ENCODE measurements around the gene CLMP.

Gene CLMP

DNA sequence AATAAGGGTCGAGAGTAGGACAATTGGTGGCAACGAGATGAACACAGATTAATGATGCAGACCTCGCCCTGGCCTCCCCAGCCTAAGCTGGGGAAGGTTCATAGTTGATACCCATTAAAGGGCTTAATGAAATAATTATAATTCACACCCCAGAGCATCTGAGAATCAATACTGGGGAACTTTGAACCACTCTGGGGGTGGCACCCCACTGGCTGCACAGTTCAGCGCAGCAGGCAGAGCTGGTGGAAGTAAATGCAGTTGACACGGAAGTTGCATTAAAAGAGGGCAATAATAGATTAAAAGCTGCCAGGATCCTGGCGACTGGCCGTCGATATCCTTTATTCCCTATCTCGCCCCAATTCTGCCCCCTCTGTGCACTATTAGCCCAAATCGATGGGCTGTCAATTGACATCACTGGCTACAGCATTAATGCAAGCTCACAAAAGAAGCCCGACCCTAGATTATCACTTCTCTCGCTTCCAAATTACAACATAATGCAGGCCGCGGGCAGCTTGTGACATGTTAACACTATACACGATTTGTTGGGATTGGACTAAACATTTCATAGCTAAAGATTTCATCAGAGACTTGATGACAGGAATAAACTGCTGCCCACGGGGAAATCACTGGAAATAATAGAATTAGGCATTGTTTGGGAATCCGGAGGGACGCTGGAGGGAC is 147.6 kb downstream of the CLMP start (continued):
- TF ChIP-seq ZBTB21 (tag by site-specific recombination; IDR thresholded peaks at IDR 0.05): no peak

DNA sequence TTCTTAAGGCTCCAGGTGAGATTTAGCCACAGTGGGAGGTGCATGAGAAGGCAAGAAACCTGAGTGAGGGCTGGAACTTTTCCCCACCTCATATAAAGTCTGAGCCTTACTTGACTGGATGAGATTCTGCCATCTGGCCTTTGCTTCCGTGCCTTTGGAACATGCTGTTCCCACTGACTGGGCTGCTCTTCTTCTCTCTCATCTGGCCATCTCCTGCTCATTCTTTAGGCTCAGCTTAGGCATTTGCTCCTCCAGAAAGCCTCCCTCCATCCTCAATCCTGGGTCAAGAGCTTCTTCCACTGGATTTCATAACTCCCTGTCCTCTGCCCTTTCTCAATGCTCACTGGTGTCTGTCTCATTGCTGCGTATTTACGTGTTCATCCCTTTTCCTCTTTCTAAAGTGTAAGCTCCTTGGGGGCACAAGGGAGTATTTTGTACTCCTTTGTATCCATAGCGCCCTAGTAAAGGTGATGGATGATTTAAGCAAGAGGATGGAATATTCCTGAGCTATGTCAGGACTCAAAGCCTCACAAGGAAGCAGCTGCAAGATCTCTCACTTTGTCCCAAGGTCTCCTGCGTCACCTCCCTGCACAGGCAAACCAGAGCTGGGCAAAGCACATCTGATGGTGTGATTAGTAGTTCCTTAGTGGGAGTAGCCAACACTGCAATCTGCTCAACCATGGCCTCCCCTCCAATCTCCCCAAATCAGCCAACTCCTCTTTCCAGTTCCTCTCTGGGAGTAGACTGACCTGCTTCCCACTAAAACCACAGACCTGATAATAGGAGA is 148.4 kb downstream of the CLMP start:
- no peaks in the 10 kb centered on the region for H3K9me3 ChIP-seq (ENCODE audit: control insufficient read depth, insufficient read depth, low read depth, low read length)
- H3K4me1 ChIP-seq (ENCODE audit: control insufficient read depth, insufficient read depth, low read length): no peaks in the 10 kb centered on the region
- TF ChIP-seq ZNF24 (tag by site-specific recombination; IDR thresholded peaks at IDR 0.05) (no peak), ZNF132 (tag by site-specific recombination; IDR thresholded peaks at IDR 0.05; ENCODE audit: borderline replicate concordance) (no peak), ZNF571 (tag by site-specific recombination; IDR thresholded peaks at IDR 0.05) (no peak), GLIS1 (tag by site-specific recombination; IDR thresholded peaks at IDR 0.05) (no peak), ZNF792 (tag by site-specific recombination; IDR thresholded peaks at IDR 0.05) (no peak), ZNF37A (tag by site-specific recombination; IDR thresholded peaks at IDR 0.05) (no peak), ZBTB1 (tag by site-specific recombination; IDR thresholded peaks at IDR 0.05) (no peak)
- TF ChIP-seq, protein P1, sequence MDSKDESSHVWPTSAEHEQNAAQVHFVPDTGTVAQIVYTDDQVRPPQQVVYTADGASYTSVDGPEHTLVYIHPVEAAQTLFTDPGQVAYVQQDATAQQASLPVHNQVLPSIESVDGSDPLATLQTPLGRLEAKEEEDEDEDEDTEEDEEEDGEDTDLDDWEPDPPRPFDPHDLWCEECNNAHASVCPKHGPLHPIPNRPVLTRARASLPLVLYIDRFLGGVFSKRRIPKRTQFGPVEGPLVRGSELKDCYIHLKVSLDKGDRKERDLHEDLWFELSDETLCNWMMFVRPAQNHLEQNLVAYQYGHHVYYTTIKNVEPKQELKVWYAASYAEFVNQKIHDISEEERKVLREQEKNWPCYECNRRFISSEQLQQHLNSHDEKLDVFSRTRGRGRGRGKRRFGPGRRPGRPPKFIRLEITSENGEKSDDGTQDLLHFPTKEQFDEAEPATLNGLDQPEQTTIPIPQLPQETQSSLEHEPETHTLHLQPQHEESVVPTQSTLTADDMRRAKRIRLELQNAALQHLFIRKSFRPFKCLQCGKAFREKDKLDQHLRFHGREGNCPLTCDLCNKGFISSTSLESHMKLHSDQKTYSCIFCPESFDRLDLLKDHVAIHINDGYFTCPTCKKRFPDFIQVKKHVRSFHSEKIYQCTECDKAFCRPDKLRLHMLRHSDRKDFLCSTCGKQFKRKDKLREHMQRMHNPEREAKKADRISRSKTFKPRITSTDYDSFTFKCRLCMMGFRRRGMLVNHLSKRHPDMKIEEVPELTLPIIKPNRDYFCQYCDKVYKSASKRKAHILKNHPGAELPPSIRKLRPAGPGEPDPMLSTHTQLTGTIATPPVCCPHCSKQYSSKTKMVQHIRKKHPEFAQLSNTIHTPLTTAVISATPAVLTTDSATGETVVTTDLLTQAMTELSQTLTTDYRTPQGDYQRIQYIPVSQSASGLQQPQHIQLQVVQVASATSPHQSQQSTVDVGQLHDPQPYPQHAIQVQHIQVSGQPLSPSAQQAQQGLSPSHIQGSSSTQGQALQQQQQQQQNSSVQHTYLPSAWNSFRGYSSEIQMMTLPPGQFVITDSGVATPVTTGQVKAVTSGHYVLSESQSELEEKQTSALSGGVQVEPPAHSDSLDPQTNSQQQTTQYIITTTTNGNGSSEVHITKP (tag by site-specific recombination; IDR thresholded peaks at IDR 0.05): no peak
- TF ChIP-seq, protein P2, sequence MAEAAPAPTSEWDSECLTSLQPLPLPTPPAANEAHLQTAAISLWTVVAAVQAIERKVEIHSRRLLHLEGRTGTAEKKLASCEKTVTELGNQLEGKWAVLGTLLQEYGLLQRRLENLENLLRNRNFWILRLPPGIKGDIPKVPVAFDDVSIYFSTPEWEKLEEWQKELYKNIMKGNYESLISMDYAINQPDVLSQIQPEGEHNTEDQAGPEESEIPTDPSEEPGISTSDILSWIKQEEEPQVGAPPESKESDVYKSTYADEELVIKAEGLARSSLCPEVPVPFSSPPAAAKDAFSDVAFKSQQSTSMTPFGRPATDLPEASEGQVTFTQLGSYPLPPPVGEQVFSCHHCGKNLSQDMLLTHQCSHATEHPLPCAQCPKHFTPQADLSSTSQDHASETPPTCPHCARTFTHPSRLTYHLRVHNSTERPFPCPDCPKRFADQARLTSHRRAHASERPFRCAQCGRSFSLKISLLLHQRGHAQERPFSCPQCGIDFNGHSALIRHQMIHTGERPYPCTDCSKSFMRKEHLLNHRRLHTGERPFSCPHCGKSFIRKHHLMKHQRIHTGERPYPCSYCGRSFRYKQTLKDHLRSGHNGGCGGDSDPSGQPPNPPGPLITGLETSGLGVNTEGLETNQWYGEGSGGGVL (tag by site-specific recombination; IDR thresholded peaks at IDR 0.05): no peak
- TF ChIP-seq, protein P3, sequence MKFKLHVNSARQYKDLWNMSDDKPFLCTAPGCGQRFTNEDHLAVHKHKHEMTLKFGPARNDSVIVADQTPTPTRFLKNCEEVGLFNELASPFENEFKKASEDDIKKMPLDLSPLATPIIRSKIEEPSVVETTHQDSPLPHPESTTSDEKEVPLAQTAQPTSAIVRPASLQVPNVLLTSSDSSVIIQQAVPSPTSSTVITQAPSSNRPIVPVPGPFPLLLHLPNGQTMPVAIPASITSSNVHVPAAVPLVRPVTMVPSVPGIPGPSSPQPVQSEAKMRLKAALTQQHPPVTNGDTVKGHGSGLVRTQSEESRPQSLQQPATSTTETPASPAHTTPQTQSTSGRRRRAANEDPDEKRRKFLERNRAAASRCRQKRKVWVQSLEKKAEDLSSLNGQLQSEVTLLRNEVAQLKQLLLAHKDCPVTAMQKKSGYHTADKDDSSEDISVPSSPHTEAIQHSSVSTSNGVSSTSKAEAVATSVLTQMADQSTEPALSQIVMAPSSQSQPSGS (tag by site-specific recombination; IDR thresholded peaks at IDR 0.05; ENCODE audit: low read depth): no peak
- H3K36me3 ChIP-seq (ENCODE audit: control insufficient read depth in 2 of 2, insufficient read depth in 1 of 2, low read length in 2 of 2): no peaks in the 10 kb centered on the region
- CTCF ChIA-PET: interaction anchor here (1.2 to 2.2 kb wide), 2 partner anchors 26 to 183 kb away, joined by 4 to 10 read pairs; no protein-coding TSS in a partner anchor
- H3K27ac ChIP-seq (ENCODE audit: extremely low read depth, low read depth, low read length): no peak overlapping the region
- no peak overlapping the region for H3K4me3 ChIP-seq (ENCODE audit: low read depth, low read length)
- POLR2A ChIA-PET: interaction anchor here (1.7 kb wide), 1 partner anchor 16 kb away, joined by 10 read pairs; the partner anchor contains the start of gene HSPA8

DNA sequence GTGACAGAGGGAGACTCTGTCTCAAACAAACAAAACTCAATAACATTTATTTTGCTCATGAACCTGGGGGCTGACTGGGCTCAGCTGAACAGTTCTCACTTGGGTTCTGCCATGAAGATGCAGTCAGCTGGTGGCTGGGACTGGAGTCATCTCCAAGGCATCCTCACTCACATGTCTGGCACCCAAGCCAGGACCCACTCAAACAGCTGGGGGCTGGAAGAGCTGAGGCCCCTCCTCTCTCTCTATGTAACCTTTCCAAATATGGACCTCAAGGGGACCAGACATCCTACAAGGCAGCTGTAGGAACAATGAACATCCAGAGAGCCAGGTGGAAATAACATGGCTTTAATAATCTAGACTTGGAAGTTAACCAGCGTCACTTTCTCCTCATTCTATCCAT is 149.9 kb downstream of the CLMP start:
- ChIA-PET CTCF (interaction anchor here (1.2 to 2.4 kb wide), 3 partner anchors 8 to 182 kb away, joined by 4 to 12 read pairs (median 6); no protein-coding TSS in a partner anchor), POLR2A (interaction anchor here (1.1 to 1.7 kb wide), 3 partner anchors 10 to 17 kb away, joined by 3 to 10 read pairs (median 3); partner anchors contain the start of gene HSPA8)
- no peak overlapping the region for H3K27ac ChIP-seq (ENCODE audit: extremely low read depth, low read depth, low read length)
- no peaks in the 10 kb centered on the region for H3K36me3 ChIP-seq (ENCODE audit: control insufficient read depth in 2 of 2, insufficient read depth in 1 of 2, low read length in 2 of 2)
- H3K4me3 ChIP-seq (ENCODE audit: low read depth, low read length): no peak overlapping the region
- no peaks in the 10 kb centered on the region for H3K9me3 ChIP-seq (ENCODE audit: control insufficient read depth, insufficient read depth, low read depth, low read length)
- no peaks in the 10 kb centered on the region for H3K4me1 ChIP-seq (ENCODE audit: control insufficient read depth, insufficient read depth, low read length)
- TF ChIP-seq, protein P4, sequence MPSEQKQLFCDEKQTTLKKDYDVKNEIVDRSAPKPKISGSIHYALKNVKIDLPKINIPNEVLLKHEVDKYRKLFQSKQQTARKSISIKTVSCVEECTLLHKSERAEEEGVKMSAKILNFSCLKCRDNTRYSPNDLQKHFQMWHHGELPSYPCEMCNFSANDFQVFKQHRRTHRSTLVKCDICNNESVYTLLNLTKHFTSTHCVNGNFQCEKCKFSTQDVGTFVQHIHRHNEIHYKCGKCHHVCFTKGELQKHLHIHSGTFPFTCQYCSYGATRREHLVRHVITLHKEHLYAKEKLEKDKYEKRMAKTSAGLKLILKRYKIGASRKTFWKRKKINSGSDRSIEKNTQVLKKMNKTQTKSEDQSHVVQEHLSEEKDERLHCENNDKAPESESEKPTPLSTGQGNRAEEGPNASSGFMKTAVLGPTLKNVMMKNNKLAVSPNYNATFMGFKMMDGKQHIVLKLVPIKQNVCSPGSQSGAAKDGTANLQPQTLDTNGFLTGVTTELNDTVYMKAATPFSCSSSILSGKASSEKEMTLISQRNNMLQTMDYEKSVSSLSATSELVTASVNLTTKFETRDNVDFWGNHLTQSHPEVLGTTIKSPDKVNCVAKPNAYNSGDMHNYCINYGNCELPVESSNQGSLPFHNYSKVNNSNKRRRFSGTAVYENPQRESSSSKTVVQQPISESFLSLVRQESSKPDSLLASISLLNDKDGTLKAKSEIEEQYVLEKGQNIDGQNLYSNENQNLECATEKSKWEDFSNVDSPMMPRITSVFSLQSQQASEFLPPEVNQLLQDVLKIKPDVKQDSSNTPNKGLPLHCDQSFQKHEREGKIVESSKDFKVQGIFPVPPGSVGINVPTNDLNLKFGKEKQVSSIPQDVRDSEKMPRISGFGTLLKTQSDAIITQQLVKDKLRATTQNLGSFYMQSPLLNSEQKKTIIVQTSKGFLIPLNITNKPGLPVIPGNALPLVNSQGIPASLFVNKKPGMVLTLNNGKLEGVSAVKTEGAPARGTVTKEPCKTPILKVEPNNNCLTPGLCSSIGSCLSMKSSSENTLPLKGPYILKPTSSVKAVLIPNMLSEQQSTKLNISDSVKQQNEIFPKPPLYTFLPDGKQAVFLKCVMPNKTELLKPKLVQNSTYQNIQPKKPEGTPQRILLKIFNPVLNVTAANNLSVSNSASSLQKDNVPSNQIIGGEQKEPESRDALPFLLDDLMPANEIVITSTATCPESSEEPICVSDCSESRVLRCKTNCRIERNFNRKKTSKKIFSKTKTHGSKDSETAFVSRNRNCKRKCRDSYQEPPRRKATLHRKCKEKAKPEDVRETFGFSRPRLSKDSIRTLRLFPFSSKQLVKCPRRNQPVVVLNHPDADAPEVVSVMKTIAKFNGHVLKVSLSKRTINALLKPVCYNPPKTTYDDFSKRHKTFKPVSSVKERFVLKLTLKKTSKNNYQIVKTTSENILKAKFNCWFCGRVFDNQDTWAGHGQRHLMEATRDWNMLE (tag by site-specific recombination; conservative IDR thresholded peaks at IDR 0.05; ENCODE audit: low read depth): no peak
- TF ChIP-seq ZNF221 (tag by site-specific recombination; IDR thresholded peaks at IDR 0.05; ENCODE audit: borderline replicate concordance) (no peak), ZNF157 (tag by site-specific recombination; IDR thresholded peaks at IDR 0.05) (no peak), ZNF830 (tag by site-specific recombination; IDR thresholded peaks at IDR 0.05; ENCODE audit: low read depth) (no peak), HOXA7 (CRISPR knock-in tag; IDR thresholded peaks at IDR 0.05; ENCODE audit: borderline replicate concordance) (no peak), ZFHX2 (tag by site-specific recombination; conservative IDR thresholded peaks at IDR 0.05) (no peak), ZNF138 (tag by site-specific recombination; IDR thresholded peaks at IDR 0.05; ENCODE audit: borderline replicate concordance) (no peak)
